IMR-90 (cell line): Measurements from ENCODE around the gene NDUFB3. TPM values are rescaled to one million over a fixed set of nuclear protein-coding genes. Genes with fewer than 3 reads are reported as not detected.

ENCODE experiments used
- ATAC-seq: fragments of 200-7000 bp; cut with Tn5 transposase; 2 replicates; pipeline ENCODE4 v1.9.1; 2020; ENCODE audit warnings: low read depth, mild to moderate bottlenecking, moderate library complexity
- BruUV-seq: library from RNA; stranded (reverse); fragments of 400-500 nt; replicated peaks from 2 replicates; lab custom pipeline; 2021; lab: Mats Ljungman, UMichigan
- CTCF ChIA-PET: fragments of 300-600 bp; formaldehyde crosslinking; extraction: SDS; loops from one replicate; lab custom pipeline; 2021; ENCODE audit warnings: antibody characterized with exemption; lab: Yijun Ruan, JAX
- POLR2A ChIA-PET: fragments of 300-600 bp; sonication (Branson Sonifier 250); formaldehyde crosslinking; loops from one replicate; lab custom pipeline; 2022; ENCODE audit warnings: antibody characterized with exemption; ENCODE audit not compliant: unreplicated experiment; lab: Charles Lee
- DNase-seq: peaks from one replicate; pipeline ENCODE4 v3.0.0; 2013
- H2AFZ ChIP-seq: replicated peaks from 2 replicates; pipeline ENCODE3; 2013; ENCODE audit warnings: low read length, mild to moderate bottlenecking; ENCODE audit not compliant: poor library complexity
- H2AK5ac ChIP-seq: 2 replicates; pipeline ENCODE4 v1.6.1; 2013; ENCODE audit warnings: low read depth, low read length, inconsistent platforms
- H2AK9ac ChIP-seq: replicated peaks from 2 replicates; pipeline ENCODE3; 2013; ENCODE audit warnings: mild to moderate bottlenecking, low read depth, low read length, moderate library complexity; ENCODE audit not compliant: poor library complexity
- H2BK120ac ChIP-seq: 2 replicates; pipeline ENCODE4 v1.6.1; 2013; ENCODE audit warnings: low read depth, low read length, inconsistent platforms
- H2BK15ac ChIP-seq: 3 replicates; pipeline ENCODE4 v1.6.1; 2013; ENCODE audit warnings: low read depth, low read length, inconsistent platforms
- H2BK20ac ChIP-seq: 2 replicates; pipeline ENCODE4 v1.6.1; 2013; ENCODE audit warnings: low read depth, mild to moderate bottlenecking, inconsistent platforms, low read length, moderate library complexity
- H2BK5ac ChIP-seq: 2 replicates; pipeline ENCODE4 v1.6.1; 2013; ENCODE audit warnings: mild to moderate bottlenecking, low read depth, low read length, inconsistent platforms; ENCODE audit not compliant: poor library complexity, severe bottlenecking
- H3K14ac ChIP-seq: replicated peaks from 2 replicates; pipeline ENCODE4 v1.6.1; 2013; ENCODE audit warnings: low read depth, low read length, inconsistent platforms
- H3K18ac ChIP-seq: 2 replicates; pipeline ENCODE4 v1.6.1; 2013; ENCODE audit warnings: low read depth, low read length, control low read depth
- H3K23ac ChIP-seq: 2 replicates; pipeline ENCODE4 v1.6.1; 2013; ENCODE audit warnings: low read depth, low read length, inconsistent platforms
- H3K27ac ChIP-seq: 2 replicates; pipeline ENCODE4 v1.5.1; 2013; ENCODE audit warnings: mild to moderate bottlenecking, control low read depth, low read length; ENCODE audit not compliant: insufficient read depth
- H3K27me3 ChIP-seq: 2 replicates; pipeline ENCODE4 v1.6.1; 2013; ENCODE audit warnings: low read length; ENCODE audit not compliant: control insufficient read depth, insufficient read depth
- H3K36me3 ChIP-seq: 2 replicates; pipeline ENCODE4 v1.6.1; 2013; ENCODE audit warnings: low read length, mixed read lengths; ENCODE audit not compliant: control insufficient read depth, insufficient read depth
- H3K4ac ChIP-seq: 2 replicates; pipeline ENCODE4 v1.6.1; 2013; ENCODE audit warnings: low read depth, low read length, inconsistent platforms
- H3K4me1 ChIP-seq: 2 replicates; pipeline ENCODE4 v1.6.1; 2013; ENCODE audit warnings: low read length, mixed read lengths; ENCODE audit not compliant: control insufficient read depth, insufficient read depth
- H3K4me2 ChIP-seq: 2 replicates; pipeline ENCODE4 v1.6.1; 2013; ENCODE audit warnings: low read depth, mild to moderate bottlenecking, control low read depth, low read length, moderate library complexity
- H3K4me3 ChIP-seq: 2 replicates; pipeline ENCODE4 v1.5.1; 2013; ENCODE audit warnings: low read depth, mild to moderate bottlenecking, control low read depth, low read length, moderate library complexity; ENCODE audit not compliant: insufficient read depth
- H3K56ac ChIP-seq: 2 replicates; pipeline ENCODE4 v1.6.1; 2013; ENCODE audit warnings: low read length, inconsistent platforms; ENCODE audit not compliant: insufficient read depth; ENCODE audit errors: extremely low read depth
- H3K79me1 ChIP-seq, 2 experiments: 2 replicates each; pipeline ENCODE4 v1.6.1; 2013; ENCODE audit warnings: low read length in 2 of 2, inconsistent platforms in 1 of 2, low read depth in 1 of 2
- H3K9ac ChIP-seq: 2 replicates; pipeline ENCODE4 v1.6.1; 2013; ENCODE audit warnings: low read depth, low read length, control low read depth
- H3K9me1 ChIP-seq: 2 replicates; pipeline ENCODE4 v1.6.1; 2013; ENCODE audit warnings: low read length, inconsistent platforms; ENCODE audit not compliant: insufficient read depth
- H3K9me3 ChIP-seq: 2 replicates; pipeline ENCODE4 v1.6.1; 2013; ENCODE audit warnings: low read length; ENCODE audit not compliant: control insufficient read depth, insufficient read depth
- H4K20me1 ChIP-seq: 2 replicates; pipeline ENCODE4 v1.6.1; 2013; ENCODE audit warnings: low read length, inconsistent platforms; ENCODE audit not compliant: insufficient read depth
- H4K5ac ChIP-seq: 2 replicates; pipeline ENCODE4 v1.6.1; 2013; ENCODE audit warnings: mild to moderate bottlenecking, low read depth, low read length, control low read depth
- H4K8ac ChIP-seq, 2 experiments: 2 replicates each; pipeline ENCODE4 v1.6.1; 2013; ENCODE audit warnings: low read depth in 2 of 2, low read length in 2 of 2, control low read depth in 1 of 2, inconsistent platforms in 1 of 2
- H4K91ac ChIP-seq: 2 replicates; pipeline ENCODE4 v1.6.1; 2013; ENCODE audit warnings: low read depth, low read length, inconsistent platforms; ENCODE audit not compliant: insufficient read depth
- BHLHE40 ChIP-seq: fragments of 150-350 bp; IDR thresholded peaks from 2 replicates; pipeline ENCODE4 v1.6.1; 2016; ENCODE audit warnings: mild to moderate bottlenecking, low read depth, low read length
- CHD1 ChIP-seq: IDR thresholded peaks from 2 replicates; pipeline ENCODE4 v1.6.1; 2012; ENCODE audit warnings: low read depth, low read length, improper control_type of control experiment
- FOS ChIP-seq: fragments of 150-350 bp; IDR thresholded peaks from 2 replicates; pipeline ENCODE4 v1.6.1; 2016; ENCODE audit warnings: low read depth, low read length
- MAZ ChIP-seq: IDR thresholded peaks from 2 replicates; pipeline ENCODE4 v1.6.1; 2012; ENCODE audit warnings: low read depth, mild to moderate bottlenecking, low read length, improper control_type of control experiment, moderate library complexity, borderline replicate concordance
- MXI1 ChIP-seq: IDR thresholded peaks from 2 replicates; pipeline ENCODE4 v1.6.1; 2012; ENCODE audit warnings: low read depth, mild to moderate bottlenecking, low read length, moderate library complexity, borderline replicate concordance
- NFE2L2 ChIP-seq: fragments of 150-350 bp; IDR thresholded peaks from 2 replicates; pipeline ENCODE4 v1.6.1; 2016; ENCODE audit warnings: low read depth, mild to moderate bottlenecking, low read length
- POLR2A ChIP-seq: IDR thresholded peaks from 2 replicates; pipeline ENCODE4 v1.6.1; 2012; ENCODE audit warnings: mild to moderate bottlenecking, low read depth, low read length
- RAD21 ChIP-seq: IDR thresholded peaks from 2 replicates; pipeline ENCODE4 v1.6.1; 2012; ENCODE audit warnings: low read length, improper control_type of control experiment
- RCOR1 ChIP-seq: IDR thresholded peaks from 2 replicates; pipeline ENCODE4 v1.6.1; 2012; ENCODE audit warnings: mild to moderate bottlenecking, low read length, improper control_type of control experiment; ENCODE audit not compliant: insufficient replicate concordance
- RFX5 ChIP-seq: IDR thresholded peaks from 2 replicates; pipeline ENCODE4 v1.8.0; 2012; ENCODE audit warnings: low read depth, mild to moderate bottlenecking, low read length, moderate library complexity
- SMC3 ChIP-seq: fragments of 150-350 bp; IDR thresholded peaks from 2 replicates; pipeline ENCODE4 v1.6.1; 2016; ENCODE audit warnings: low read depth, mild to moderate bottlenecking, antibody characterized with exemption, low read length, moderate library complexity
- WGBS, 2 experiments: methylation state at CpG; one replicate each; pipeline versions ENCODE4 v1.1.5 to v1.1.7; 2013; ENCODE audit warnings: missing lambda C conversion rate in 2 of 2; ENCODE audit not compliant: insufficient read length in 1 of 2; ENCODE audit errors: extremely low coverage in 2 of 2; 5-methylcytosine and 5-hydroxymethylcytosine counted together
- dilution Hi-C: fragments of 300-500 bp; cut with HindIII; formaldehyde crosslinking; loops from one replicate; pipeline ENCODE4 v1.14.3; 2018; ENCODE audit warnings: low sequenced_read_pairs; ENCODE audit not compliant: unreplicated experiment
- in situ Hi-C: fragments of 300-500 bp; cut with MboI; formaldehyde crosslinking; loops from 3 replicates; pipeline ENCODE4 v1.14.3; 2019; ENCODE audit warnings: low sequenced_read_pairs, inconsistent platforms, mixed read lengths
- intact Hi-C: fragments of 100-400 bp; cut with micrococcal nuclease; formaldehyde crosslinking; loops from 2 replicates; pipeline ENCODE4 v1.10.0; 2022
- polyA plus RNA-seq, 3 experiments: library from polyadenylated mRNA; depleted of rRNA; stranded (reverse); fragments of >200 nt; gene quantifications; 2 replicates each; pipeline ENCODE4 v1.2.3, GENCODE V29; 2012; ENCODE audit warnings: low replicate concordance in 1 of 3
- total RNA-seq: library from RNA; depleted of rRNA; stranded (reverse); fragments of >200 nt; gene quantifications from 2 replicates; pipeline ENCODE4 v1.2.3, GENCODE V29; 2012
- TF ChIP-seq, protein P1 (sequence below): fragments of 150-350 bp; IDR thresholded peaks from 2 replicates; pipeline ENCODE4 v1.6.1; 2017; ENCODE audit warnings: mild to moderate bottlenecking, antibody characterized with exemption, low read length, low read depth
- TF ChIP-seq, protein P2 (sequence below): fragments of 150-350 bp; IDR thresholded peaks from 2 replicates; pipeline ENCODE4 v1.6.1; 2016; ENCODE audit warnings: low read depth, mild to moderate bottlenecking, low read length, moderate library complexity, borderline replicate concordance
- TF ChIP-seq, protein P3 (sequence below): conservative IDR thresholded peaks from 2 replicates; pipeline ENCODE4 v1.5.1; 2012; ENCODE audit warnings: mild to moderate bottlenecking, low read depth, low read length, improper control_type of control experiment

NDUFB3 gene
- total and polyA plus RNA-seq, 2 of the 4 experiments (the other 2 are of a cell fraction): 41.0 to 98.7 TPM

DNA sequence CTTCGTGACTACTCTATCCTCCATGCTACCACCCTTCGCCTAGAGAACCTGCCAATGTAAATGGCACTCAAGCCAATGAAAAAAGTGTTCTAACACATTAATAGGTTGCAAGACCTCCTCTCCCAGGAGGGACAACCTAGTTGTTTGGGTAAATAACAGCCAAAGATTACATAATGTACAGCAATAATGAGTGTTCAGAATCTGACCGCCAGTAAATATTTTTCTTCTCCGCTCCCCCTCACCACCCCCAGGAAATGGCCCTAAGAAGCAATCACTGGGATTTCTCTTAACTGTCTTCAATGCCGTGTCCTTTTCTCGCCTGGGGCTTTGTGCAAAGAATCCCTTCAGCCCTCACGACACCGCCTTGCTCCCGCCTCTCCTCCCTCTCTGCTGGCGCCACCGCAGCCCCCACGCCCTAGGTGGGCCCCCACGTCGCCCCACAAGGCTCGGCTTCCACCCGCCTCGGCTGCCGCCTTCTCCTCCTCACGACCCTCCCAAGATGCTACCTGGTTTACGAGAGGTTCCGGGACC, 788 bp upstream of the NDUFB3 start (continued):
- no peak for TF ChIP-seq MXI1

DNA sequence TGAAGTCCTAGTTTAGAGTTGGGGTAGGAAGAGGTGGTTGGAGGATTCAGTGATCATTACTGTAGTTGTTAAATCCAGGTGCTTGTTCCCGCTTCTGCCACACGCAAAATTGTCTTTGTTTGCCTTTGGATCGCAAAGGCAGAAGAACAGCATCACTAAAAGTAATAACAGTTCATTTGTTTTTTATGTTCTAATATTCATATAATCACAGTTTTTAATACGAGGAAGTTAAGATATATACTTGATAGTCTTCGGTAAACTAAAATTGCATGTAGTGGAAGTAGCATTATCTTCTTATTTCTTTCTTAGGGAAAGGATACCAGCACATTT, 365 bp downstream of the NDUFB3 start:
- no peaks in the 10 kb centered on the region for H3K27me3 ChIP-seq
- H2AK9ac ChIP-seq: no peak overlapping the region
- H3K4me2 ChIP-seq: peak overlapping the region; percentile 88
- peak overlapping the region; percentile 96 for H2AFZ ChIP-seq
- H2BK120ac ChIP-seq: no peak overlapping the region
- in situ Hi-C loops (no loop called here), intact Hi-C loops (loop anchor here (5.0 kb wide), 2 partner anchors 45 to 105 kb away; partner anchors contain the start of gene CFLAR), dilution Hi-C loops (no loop called here)
- peak overlapping the region; percentile 94 for H2BK5ac ChIP-seq
- no peaks in the 10 kb centered on the region for H3K4me1 ChIP-seq
- ChIA-PET CTCF (no interaction called here), POLR2A (no interaction called here)
- no peaks in the 10 kb centered on the region for H3K9me1 ChIP-seq
- H4K8ac ChIP-seq: peak overlapping the region; percentile 62 to 99
- no peaks in the 10 kb centered on the region for H3K9me3 ChIP-seq
- 0 out of 2 replicates have a peak, but pooled peaks cover 5% of the 10 kb centered on the region for H4K20me1 ChIP-seq
- peak overlapping the region; percentile 76 for H3K4ac ChIP-seq
- peak overlapping the region; percentile 60 for H4K5ac ChIP-seq
- H2BK20ac ChIP-seq: no peak overlapping the region
- H3K36me3 ChIP-seq: no peaks in the 10 kb centered on the region
- ATAC-seq: no peak
- DNase-seq: no peak
- peak overlapping the region; percentile 68 for H3K27ac ChIP-seq
- H3K18ac ChIP-seq: no peak overlapping the region
- TF ChIP-seq RAD21 (no peak), NFE2L2 (no peak), CHD1 (no peak), BHLHE40 (no peak), POLR2A (no peak), FOS (no peak), RCOR1 (no peak), MAZ (no peak), RFX5 (no peak), SMC3 (no peak), MXI1 (no peak)
- TF ChIP-seq, protein P1, sequence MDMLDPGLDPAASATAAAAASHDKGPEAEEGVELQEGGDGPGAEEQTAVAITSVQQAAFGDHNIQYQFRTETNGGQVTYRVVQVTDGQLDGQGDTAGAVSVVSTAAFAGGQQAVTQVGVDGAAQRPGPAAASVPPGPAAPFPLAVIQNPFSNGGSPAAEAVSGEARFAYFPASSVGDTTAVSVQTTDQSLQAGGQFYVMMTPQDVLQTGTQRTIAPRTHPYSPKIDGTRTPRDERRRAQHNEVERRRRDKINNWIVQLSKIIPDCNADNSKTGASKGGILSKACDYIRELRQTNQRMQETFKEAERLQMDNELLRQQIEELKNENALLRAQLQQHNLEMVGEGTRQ: no peak
- TF ChIP-seq, protein P2, sequence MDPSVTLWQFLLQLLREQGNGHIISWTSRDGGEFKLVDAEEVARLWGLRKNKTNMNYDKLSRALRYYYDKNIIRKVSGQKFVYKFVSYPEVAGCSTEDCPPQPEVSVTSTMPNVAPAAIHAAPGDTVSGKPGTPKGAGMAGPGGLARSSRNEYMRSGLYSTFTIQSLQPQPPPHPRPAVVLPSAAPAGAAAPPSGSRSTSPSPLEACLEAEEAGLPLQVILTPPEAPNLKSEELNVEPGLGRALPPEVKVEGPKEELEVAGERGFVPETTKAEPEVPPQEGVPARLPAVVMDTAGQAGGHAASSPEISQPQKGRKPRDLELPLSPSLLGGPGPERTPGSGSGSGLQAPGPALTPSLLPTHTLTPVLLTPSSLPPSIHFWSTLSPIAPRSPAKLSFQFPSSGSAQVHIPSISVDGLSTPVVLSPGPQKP: no peak
- TF ChIP-seq, protein P3, sequence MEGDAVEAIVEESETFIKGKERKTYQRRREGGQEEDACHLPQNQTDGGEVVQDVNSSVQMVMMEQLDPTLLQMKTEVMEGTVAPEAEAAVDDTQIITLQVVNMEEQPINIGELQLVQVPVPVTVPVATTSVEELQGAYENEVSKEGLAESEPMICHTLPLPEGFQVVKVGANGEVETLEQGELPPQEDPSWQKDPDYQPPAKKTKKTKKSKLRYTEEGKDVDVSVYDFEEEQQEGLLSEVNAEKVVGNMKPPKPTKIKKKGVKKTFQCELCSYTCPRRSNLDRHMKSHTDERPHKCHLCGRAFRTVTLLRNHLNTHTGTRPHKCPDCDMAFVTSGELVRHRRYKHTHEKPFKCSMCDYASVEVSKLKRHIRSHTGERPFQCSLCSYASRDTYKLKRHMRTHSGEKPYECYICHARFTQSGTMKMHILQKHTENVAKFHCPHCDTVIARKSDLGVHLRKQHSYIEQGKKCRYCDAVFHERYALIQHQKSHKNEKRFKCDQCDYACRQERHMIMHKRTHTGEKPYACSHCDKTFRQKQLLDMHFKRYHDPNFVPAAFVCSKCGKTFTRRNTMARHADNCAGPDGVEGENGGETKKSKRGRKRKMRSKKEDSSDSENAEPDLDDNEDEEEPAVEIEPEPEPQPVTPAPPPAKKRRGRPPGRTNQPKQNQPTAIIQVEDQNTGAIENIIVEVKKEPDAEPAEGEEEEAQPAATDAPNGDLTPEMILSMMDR: no peak
- H3K56ac ChIP-seq: peak overlapping the region; percentile 40
- peak overlapping the region; percentile 94 for H3K4me3 ChIP-seq
- peaks cover 3 to 45% of the 10 kb centered on the region in 2 experiments for H3K79me1 ChIP-seq
- H4K91ac ChIP-seq: 0 out of 2 replicates have a peak overlapping the region, but pooled peaks have one; percentile 7
- H3K23ac ChIP-seq: no peak overlapping the region
- H3K9ac ChIP-seq: peak overlapping the region; percentile 89
- no peak overlapping the region for H2AK5ac ChIP-seq
- BruUV-seq: TSS peak; percentile 77
- no CpG with 5 or more reads among the region's 5 CpGs for WGBS, 2 experiments
- H2BK15ac ChIP-seq: no peak overlapping the region
- peak overlapping the region; percentile 39 for H3K14ac ChIP-seq
